Hepatocyte (in vitro differentiated cells): ENCODE measurements around the gene SPOCD1. TPM values are rescaled to one million over a fixed set of nuclear protein-coding genes. Genes with fewer than 3 reads are reported as not detected.

Source experiments
- DNase-seq: peaks from one replicate; pipeline ENCODE4 v3.0.0-alpha.2; 2016; ENCODE audit warnings: low spot score
- H2AFZ ChIP-seq: fragments of 200-600 bp; sonication (generic); 2 replicates; pipeline ENCODE4 v1.6.0; 2016; ENCODE audit warnings: antibody characterized with exemption, mild to moderate bottlenecking
- H3K27ac ChIP-seq: fragments of 200-600 bp; sonication (generic); 2 replicates; pipeline ENCODE4 v1.5.1; 2016; ENCODE audit warnings: mild to moderate bottlenecking
- H3K27me3 ChIP-seq: fragments of 200-600 bp; sonication (generic); 2 replicates; pipeline ENCODE4 v1.6.1; 2016
- H3K36me3 ChIP-seq: fragments of 200-600 bp; sonication (generic); replicated peaks from 2 replicates; pipeline ENCODE4 v1.5.1; 2016; ENCODE audit warnings: low read depth; ENCODE audit not compliant: insufficient read depth
- H3K4me1 ChIP-seq: fragments of 200-600 bp; sonication (generic); 2 replicates; pipeline ENCODE4 v1.5.1; 2016; ENCODE audit warnings: mild to moderate bottlenecking, moderate library complexity; ENCODE audit not compliant: insufficient read depth
- H3K4me2 ChIP-seq: fragments of 200-600 bp; sonication (generic); 2 replicates; pipeline ENCODE4 v1.6.0; 2016
- H3K4me3 ChIP-seq: fragments of 200-600 bp; sonication (generic); 2 replicates; pipeline ENCODE4 v1.5.1; 2016; ENCODE audit warnings: mild to moderate bottlenecking
- H3K79me2 ChIP-seq: fragments of 200-600 bp; sonication (generic); 2 replicates; pipeline ENCODE4 v1.6.0; 2017; ENCODE audit warnings: mild to moderate bottlenecking
- H3K9me2 ChIP-seq: fragments of 200-600 bp; sonication (generic); replicated peaks from 2 replicates; pipeline ENCODE4 v1.6.0; 2017; ENCODE audit warnings: mild to moderate bottlenecking; ENCODE audit not compliant: insufficient read depth
- H3K9me3 ChIP-seq: fragments of 200-600 bp; sonication (generic); 2 replicates; pipeline ENCODE4 v1.5.1; 2016; ENCODE audit warnings: low read depth, mild to moderate bottlenecking
- H4K20me1 ChIP-seq: fragments of 200-600 bp; sonication (generic); 2 replicates; pipeline ENCODE4 v1.6.0; 2016; ENCODE audit warnings: mild to moderate bottlenecking; ENCODE audit not compliant: insufficient read depth, poor library complexity, severe bottlenecking
- EZH2 ChIP-seq: fragments of 200-600 bp; sonication (generic); IDR thresholded peaks from 2 replicates; pipeline ENCODE4 v1.6.1; 2016; ENCODE audit warnings: antibody characterized with exemption, mild to moderate bottlenecking, borderline replicate concordance
- EZH2phosphoT487 ChIP-seq: fragments of 200-600 bp; sonication (generic); IDR thresholded peaks from one replicate; pipeline ENCODE4 v1.6.1; 2018; ENCODE audit warnings: antibody characterized with exemption, mild to moderate bottlenecking, low read depth, moderate library complexity; ENCODE audit not compliant: unreplicated experiment, severe bottlenecking
- WGBS: methylation state at CpG from one replicate; pipeline ENCODE4 v1.1.6; 2016; ENCODE audit warnings: low lambda C conversion rate; ENCODE audit errors: missing lambda C conversion rate; 5-methylcytosine and 5-hydroxymethylcytosine counted together
- polyA plus RNA-seq: library from polyadenylated mRNA; unstranded; fragments of >200 nt; fragmentation: Nextera tagmentation; extraction: Ambion mirVana; gene quantifications from 2 replicates; pipeline ENCODE4 v1.2.1, GENCODE V29; 2016
- total RNA-seq: library from RNA; depleted of rRNA; stranded (reverse); fragments of >200 nt; gene quantifications from 2 replicates; pipeline ENCODE4 v1.2.3, GENCODE V29; 2014
- TF ChIP-seq, protein P1 (sequence below): fragments of 200-600 bp; sonication (generic); IDR thresholded peaks from 2 replicates; pipeline ENCODE4 v1.5.1; 2016; ENCODE audit warnings: antibody characterized with exemption, mild to moderate bottlenecking; ENCODE audit not compliant: poor library complexity

The SPOCD1 gene
- total and polyA plus RNA-seq, 2 experiments from 2014 or later: 1.4 to 2.8 TPM

GRCh38 chr1:31761883-31762282, 53.9 kb downstream of the SPOCD1 start:
- Histone ChIP-seq H3K79me2 (peaks cover 12% of the 10 kb centered on the region), H3K4me3 (no peak overlapping the region), H3K4me1 (peaks cover 34% of the 10 kb centered on the region), H3K4me2 (peak overlapping the region; percentile 99), H3K27ac (no peak overlapping the region), H2AFZ (no peak overlapping the region), H3K9me2 (no peaks in the 10 kb centered on the region), H3K36me3 (no peaks in the 10 kb centered on the region), H3K27me3 (peaks cover 19% of the 10 kb centered on the region), H4K20me1 (no peaks in the 10 kb centered on the region), H3K9me3 (no peaks in the 10 kb centered on the region)
- WGBS: 74% methylated on average over 6 of the region's 6 CpGs
- DNase-seq: no peak
- no peak for TF ChIP-seq EZH2phosphoT487
- TF ChIP-seq, protein P1, sequence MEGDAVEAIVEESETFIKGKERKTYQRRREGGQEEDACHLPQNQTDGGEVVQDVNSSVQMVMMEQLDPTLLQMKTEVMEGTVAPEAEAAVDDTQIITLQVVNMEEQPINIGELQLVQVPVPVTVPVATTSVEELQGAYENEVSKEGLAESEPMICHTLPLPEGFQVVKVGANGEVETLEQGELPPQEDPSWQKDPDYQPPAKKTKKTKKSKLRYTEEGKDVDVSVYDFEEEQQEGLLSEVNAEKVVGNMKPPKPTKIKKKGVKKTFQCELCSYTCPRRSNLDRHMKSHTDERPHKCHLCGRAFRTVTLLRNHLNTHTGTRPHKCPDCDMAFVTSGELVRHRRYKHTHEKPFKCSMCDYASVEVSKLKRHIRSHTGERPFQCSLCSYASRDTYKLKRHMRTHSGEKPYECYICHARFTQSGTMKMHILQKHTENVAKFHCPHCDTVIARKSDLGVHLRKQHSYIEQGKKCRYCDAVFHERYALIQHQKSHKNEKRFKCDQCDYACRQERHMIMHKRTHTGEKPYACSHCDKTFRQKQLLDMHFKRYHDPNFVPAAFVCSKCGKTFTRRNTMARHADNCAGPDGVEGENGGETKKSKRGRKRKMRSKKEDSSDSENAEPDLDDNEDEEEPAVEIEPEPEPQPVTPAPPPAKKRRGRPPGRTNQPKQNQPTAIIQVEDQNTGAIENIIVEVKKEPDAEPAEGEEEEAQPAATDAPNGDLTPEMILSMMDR: no peak
- TF ChIP-seq EZH2: no peak

DNA sequence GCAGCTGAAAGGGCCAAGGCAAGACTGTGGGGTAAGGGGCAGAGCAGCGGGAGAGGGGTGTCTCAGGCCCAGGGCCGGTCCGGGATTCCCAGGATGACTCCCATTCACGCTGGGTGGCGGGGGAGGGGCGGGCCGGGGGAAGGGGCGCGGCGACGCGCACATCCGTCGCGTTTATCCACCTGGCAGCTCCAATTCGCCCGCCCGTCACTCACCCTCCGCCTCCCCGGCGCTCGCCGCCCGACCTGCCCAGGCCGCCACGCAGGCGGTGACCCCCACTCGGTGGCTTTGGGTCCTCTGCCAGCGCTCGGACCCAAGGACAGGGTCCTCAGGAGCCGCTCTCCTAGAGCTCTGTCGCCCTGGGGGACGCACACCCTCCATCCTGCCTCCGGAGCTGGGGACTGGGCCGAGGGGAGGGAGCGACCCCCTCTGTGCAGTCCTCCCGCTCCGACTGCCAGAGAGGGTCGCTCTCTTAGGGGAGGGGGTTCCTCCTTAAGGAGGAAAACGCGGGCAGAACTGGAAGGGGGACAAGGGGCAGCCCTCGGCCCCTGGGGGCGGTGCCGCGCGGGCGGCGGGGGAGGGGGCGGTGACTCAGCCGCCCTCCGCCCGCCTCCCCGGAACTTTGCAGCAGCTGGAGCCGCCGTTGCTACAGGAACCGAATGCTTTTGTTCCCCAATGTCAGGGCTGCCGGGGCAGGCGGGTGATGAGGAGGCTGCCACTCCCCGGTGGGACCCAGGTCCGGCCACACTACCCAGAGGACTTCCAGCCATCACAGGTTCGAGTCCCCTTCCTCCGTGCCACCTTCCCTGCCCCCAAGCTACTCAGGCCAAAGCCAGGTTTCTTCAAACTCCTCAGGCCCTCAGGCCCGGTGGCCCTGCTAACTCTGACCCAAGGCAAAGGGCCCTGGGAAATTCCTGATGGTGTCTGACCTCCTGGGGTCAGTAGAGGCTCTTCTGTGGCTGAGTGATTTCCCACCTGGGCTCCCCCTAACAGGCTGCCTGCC, 55.1 kb downstream of the SPOCD1 start:
- 3% methylated on average over 33 of the region's 63 CpGs for WGBS
- no peaks in the 10 kb centered on the region for H3K36me3 ChIP-seq
- H3K79me2 ChIP-seq: peaks cover 12% of the 10 kb centered on the region
- H3K27ac ChIP-seq: peak overlapping the region; percentile 81
- H3K9me2 ChIP-seq: no peaks in the 10 kb centered on the region
- H3K9me3 ChIP-seq: no peaks in the 10 kb centered on the region
- peaks cover 16% of the 10 kb centered on the region for H3K27me3 ChIP-seq
- peaks cover 34% of the 10 kb centered on the region for H3K4me1 ChIP-seq
- no peak for TF ChIP-seq EZH2
- TF ChIP-seq EZH2phosphoT487: no peak
- H3K4me3 ChIP-seq: peak overlapping the region; percentile 71
- peak overlapping the region; percentile 94 for H3K4me2 ChIP-seq
- peak; percentile 86 for DNase-seq
- no peaks in the 10 kb centered on the region for H4K20me1 ChIP-seq
- peak overlapping the region; percentile 87 for H2AFZ ChIP-seq

GRCh38 chr1:31759298-31760023, 56.4 kb downstream of the SPOCD1 start:
- Histone ChIP-seq H4K20me1 (no peaks in the 10 kb centered on the region), H3K4me3 (no peak overlapping the region), H3K4me1 (peaks cover 35% of the 10 kb centered on the region), H3K9me2 (no peaks in the 10 kb centered on the region), H3K79me2 (peaks cover 12% of the 10 kb centered on the region), H3K27me3 (peaks cover 10% of the 10 kb centered on the region), H2AFZ (no peak overlapping the region), H3K9me3 (no peaks in the 10 kb centered on the region), H3K36me3 (no peaks in the 10 kb centered on the region), H3K27ac (no peak overlapping the region), H3K4me2 (peak overlapping the region; percentile 94)
- TF ChIP-seq EZH2phosphoT487 (no peak), EZH2 (no peak)
- TF ChIP-seq, protein P1: no peak
- 79% methylated on average over 10 of the region's 10 CpGs for WGBS
- peak; percentile 55 for DNase-seq

- no peak for DNase-seq
- H2AFZ ChIP-seq: no peak overlapping the region
- H3K79me2 ChIP-seq: peaks cover 12% of the 10 kb centered on the region
- H3K36me3 ChIP-seq: no peaks in the 10 kb centered on the region
- no peaks in the 10 kb centered on the region for H4K20me1 ChIP-seq
- no peak for TF ChIP-seq EZH2
- no peak for TF ChIP-seq EZH2phosphoT487
- TF ChIP-seq, protein P1: no peak
- no peak overlapping the region for H3K27ac ChIP-seq
- H3K4me2 ChIP-seq: no peak overlapping the region
- H3K4me3 ChIP-seq: no peak overlapping the region
- WGBS: 89% methylated on average over 7 of the region's 7 CpGs
- peaks cover 37% of the 10 kb centered on the region for H3K4me1 ChIP-seq
- H3K9me2 ChIP-seq: no peaks in the 10 kb centered on the region
- peaks cover 10% of the 10 kb centered on the region for H3K27me3 ChIP-seq
- no peaks in the 10 kb centered on the region for H3K9me3 ChIP-seq
Observed at GRCh38 chr1:31758823-31759222, 57.0 kb downstream of the SPOCD1 start.
